Activated CD4-positive, alpha-beta T cell treated with anti-CD3 and anti-CD28 coated beads for 48 hours (primary cell): ENCODE measurements around the gene ACY1.
"Not testable (repeated sequence)": the region's sequence is repeated elsewhere in the genome, so short reads cannot be mapped to it uniquely, and the experiment has no call there.

Experiments
- DNase-seq: peaks from one replicate; pipeline ENCODE4 v3.0.0-alpha.2; 2020

ACY1 gene

GRCh38 chr3:52030714-52031310 is 47.5 kb downstream of the ACY1 start:
- DNase-seq: no peak

- DNase-seq: no peak
Measured at GRCh38 chr3:52031896-52032295, 48.6 kb downstream of the ACY1 start.

DNA sequence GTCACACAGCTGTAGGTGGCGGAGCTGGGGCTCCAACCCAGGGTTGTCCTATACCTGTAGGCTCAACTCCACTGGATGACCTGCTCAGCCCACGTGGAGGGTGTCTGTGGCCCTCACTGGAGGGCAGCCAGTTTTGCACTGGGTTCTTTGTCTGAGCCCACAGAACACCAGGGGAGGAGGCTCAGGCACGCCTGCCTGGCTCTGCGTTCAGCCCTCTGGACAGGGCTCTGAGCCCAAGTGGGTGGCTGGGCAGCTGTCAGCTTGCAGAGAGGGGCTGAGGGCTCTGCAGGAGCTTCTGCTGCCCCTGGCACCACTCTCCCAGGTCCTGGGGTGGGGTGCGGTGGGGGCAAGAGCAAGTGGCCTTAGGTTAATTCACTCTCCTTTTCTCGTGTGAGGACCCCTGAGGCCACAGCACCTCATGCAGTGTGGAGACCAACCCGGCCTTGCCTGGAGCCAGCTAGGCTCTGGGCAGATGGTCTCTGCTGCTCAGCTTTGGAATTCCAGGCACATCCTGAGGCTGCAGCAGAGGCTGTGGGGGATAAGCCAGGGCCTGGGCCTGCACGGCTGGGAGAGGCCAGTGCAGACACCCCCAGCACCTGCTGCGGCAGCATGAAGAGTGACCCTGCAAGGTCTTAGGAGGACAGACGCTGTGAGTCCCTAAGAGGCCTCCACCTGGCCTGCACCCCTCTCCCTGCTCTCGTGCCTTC is 49.5 kb downstream of the ACY1 start:
- DNase-seq: no peak

GRCh38 chr3:52033748-52034147 is 50.4 kb downstream of the ACY1 start:
- DNase-seq: not testable (repeated sequence)

DNA sequence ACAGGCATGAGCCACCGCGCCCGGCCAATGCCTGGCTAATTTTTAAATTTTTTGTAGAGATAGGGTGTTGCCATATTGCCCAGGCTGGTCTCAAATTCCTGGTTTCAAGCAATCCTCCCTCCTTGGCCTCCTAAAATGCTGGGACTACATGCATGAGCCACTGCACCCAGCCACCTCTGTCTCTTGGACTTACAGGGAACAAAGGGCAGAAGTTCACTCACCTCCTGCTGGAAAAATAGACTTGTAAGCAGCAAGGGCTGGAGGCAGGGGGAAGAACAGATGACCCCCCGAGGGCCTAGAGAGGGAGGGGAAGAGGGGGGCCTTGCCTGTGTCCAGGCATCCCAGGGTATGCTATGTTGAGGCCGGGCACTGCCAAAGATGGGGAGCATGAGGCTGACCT is 50.9 kb downstream of the ACY1 start:
- no peak for DNase-seq

GRCh38 chr3:52034651-52035050 is 51.3 kb downstream of the ACY1 start:
- no peak for DNase-seq

DNA sequence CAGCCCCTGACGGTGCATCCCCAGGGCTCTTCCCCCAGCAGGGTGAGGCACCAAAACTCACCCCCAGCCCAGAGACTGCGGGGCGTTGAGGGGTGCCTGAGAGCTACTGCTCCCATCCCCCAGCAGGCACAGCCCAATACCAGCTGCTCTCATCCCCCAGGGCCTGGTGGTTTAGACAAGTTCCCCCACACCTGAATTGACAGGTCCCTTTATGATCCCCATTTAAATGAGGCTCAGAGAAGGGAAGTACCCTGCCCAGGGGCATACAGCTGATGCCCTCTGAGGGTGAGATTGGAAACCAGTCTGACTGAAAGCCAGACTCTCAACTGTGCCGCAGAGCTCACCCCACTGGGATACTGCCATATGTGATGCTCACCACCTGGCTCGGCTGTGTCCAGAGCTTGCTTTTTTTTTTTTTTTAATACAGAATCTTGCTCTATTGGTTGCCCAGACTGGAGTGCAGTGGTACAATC is 52.9 kb downstream of the ACY1 start:
- DNase-seq: no peak

DNA sequence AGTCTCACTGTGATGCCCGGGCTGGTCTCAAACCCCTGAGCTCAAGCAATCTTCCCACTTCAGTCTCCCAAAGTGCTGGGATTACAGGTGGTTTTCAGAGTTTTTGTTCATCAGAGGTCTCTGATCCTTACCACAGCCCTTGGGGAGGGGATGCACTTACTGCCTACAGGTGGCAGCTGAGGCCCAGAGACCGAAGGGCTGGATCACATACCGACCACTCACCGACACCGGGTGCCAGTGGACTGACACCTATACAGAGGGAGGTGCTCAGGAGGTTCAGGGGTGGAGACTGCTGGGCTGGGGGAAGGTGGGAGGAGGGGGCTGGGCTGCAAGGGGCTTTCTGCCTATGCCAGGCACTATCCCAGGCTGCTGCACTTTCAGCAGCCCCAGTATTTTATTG is 53.5 kb downstream of the ACY1 start:
- no peak for DNase-seq

DNA sequence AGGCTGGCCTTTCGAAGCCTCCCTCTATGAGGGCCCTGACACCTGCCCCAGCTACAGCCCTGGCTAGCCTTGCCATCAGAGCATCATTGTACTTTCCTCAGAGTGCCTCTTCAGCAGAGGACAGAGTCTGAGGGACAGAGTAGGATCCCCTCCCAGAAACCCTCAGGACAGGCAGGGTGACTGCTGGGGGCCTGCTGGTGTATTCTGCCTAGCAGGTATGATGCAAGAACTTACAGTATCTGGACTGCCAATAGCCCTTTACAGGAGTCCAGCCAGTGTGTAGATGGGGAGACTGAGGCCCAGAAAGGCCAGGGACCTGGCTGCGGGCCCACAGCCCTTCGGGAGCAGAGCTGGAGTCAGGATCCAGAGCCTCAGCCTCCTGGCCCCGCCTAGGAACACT is 54.0 kb downstream of the ACY1 start:
- DNase-seq: no peak

DNA sequence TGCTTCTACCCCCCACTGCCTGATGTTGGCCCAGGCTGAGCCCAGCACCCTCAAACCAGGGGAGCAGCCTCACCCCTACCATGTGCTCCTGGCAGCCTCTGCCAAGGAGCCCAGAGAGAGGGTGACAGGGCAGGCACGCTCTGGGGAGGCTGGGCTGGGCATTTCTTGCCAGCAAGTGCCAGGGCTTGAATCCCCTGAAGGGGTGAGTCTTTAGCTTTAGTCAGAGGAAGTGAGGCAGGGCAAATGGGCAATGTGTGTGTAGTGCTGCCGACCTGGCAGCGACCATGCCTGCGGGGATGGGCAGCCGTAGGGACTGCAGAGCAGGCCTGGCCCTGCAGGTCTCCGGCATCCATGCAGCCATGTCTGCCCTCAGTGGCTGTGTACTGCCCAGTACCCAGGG is 54.9 kb downstream of the ACY1 start:
- no peak for DNase-seq
